Small intestine (tissue), 7 donors: ENCODE results near the gene NDUFS5. TPM values are rescaled to one million over a fixed set of nuclear protein-coding genes. Genes with fewer than 3 reads are reported as not detected.
A peak's percentile ranks its signal among the peaks of the same experiment; 100 is the strongest.

Experiments used
- DNase-seq, 2 donors: peaks; one replicate each; pipeline versions ENCODE4 v3.0.0 to v3.0.0-alpha.2; 2013
- FAIRE-seq: peaks from 2 replicates; lab custom pipeline; 2012; peaks lifted over from hg19 to GRCh38; lab: Jason Lieb, UNC
- H3K27ac ChIP-seq, 3 donors: one replicate each; pipeline ENCODE4 v1.5.1; 2013; ENCODE audit warnings: low read length in 2 of 3, mild to moderate bottlenecking in 2 of 3, control low read depth in 1 of 3, inconsistent platforms in 1 of 3, low read depth in 1 of 3, moderate library complexity in 1 of 3
- H3K27me3 ChIP-seq, 3 donors: one replicate each; pipeline ENCODE4 v1.6.1; 2013; ENCODE audit warnings: low read length in 3 of 3, inconsistent platforms in 1 of 3; ENCODE audit not compliant: control insufficient read depth in 3 of 3, insufficient read depth in 3 of 3
- H3K36me3 ChIP-seq, 3 donors: one replicate each; pipeline ENCODE4 v1.6.1; 2013; ENCODE audit warnings: low read length in 3 of 3, inconsistent platforms in 1 of 3, low read depth in 1 of 3, mild to moderate bottlenecking in 1 of 3, moderate library complexity in 1 of 3; ENCODE audit not compliant: control insufficient read depth in 3 of 3, insufficient read depth in 2 of 3
- H3K4me1 ChIP-seq, 3 donors: one replicate each; pipeline ENCODE4 v1.6.1; 2013; ENCODE audit warnings: low read length in 2 of 3, inconsistent platforms in 1 of 3, low read depth in 1 of 3, mild to moderate bottlenecking in 1 of 3, moderate library complexity in 1 of 3; ENCODE audit not compliant: control insufficient read depth in 3 of 3, insufficient read depth in 2 of 3
- H3K4me3 ChIP-seq, 3 donors: one replicate each; pipeline ENCODE4 v1.5.1; 2013; ENCODE audit warnings: low read length in 3 of 3, control low read depth in 1 of 3, inconsistent platforms in 1 of 3, low read depth in 1 of 3, mild to moderate bottlenecking in 1 of 3, moderate library complexity in 1 of 3
- H3K9me3 ChIP-seq, 2 donors: one replicate each; pipeline ENCODE4 v1.6.1; 2013; ENCODE audit warnings: low read depth in 1 of 2, low read length in 1 of 2; ENCODE audit not compliant: control insufficient read depth in 2 of 2, insufficient read depth in 1 of 2
- WGBS, 3 donors: extraction: QIAGEN DNeasy Blood & Tissue Kit; methylation state at CpG; one replicate each; pipeline ENCODE4 v1.1.7; 2013; 5-methylcytosine and 5-hydroxymethylcytosine counted together
- polyA plus RNA-seq, 4 donors: library from polyadenylated mRNA; stranded (reverse) in 3 of 4; unstranded in 1 of 4; fragments of 200-250 nt in 3 of 4; fragments of 120-200 nt in 1 of 4; gene quantifications; one replicate each; pipeline versions ENCODE4 v1.2.1 to v1.2.3, GENCODE V29; 2013
- donor health status: healthy with polysubstance abuse.
- donor health status: control.
- donor health status: control.
- donor health status: Bipolar disorder and iron deficiency.
- donor health status: healthy.

Gene NDUFS5
- polyA plus RNA-seq, 4 donors, result 228 to 696 (median 523) TPM

GRCh38 chr1:38990738-38991637, 35.2 kb upstream of the NDUFS5 start, which contains the start of gene AKIRIN1:
Gene AKIRIN1, plus strand, starts transcription at chr1:38991276. Its CDS starts 105 bp downstream, at chr1:38991381.
- 1% methylated on average over 40 to 76 of the region's 76 CpGs for WGBS, 3 donors
- DNase-seq (peak; percentile 92 to 98), FAIRE-seq (no peak)
- H3K27me3 ChIP-seq, result no peaks in the 10 kb centered on the region
- H3K36me3 ChIP-seq, result peaks cover 0 to 19% (median 0%) of the 10 kb centered on the region in 3 donors
- H3K9me3 ChIP-seq, result no peaks in the 10 kb centered on the region
- H3K4me1 ChIP-seq, result peaks cover 2 to 12% (median 5%) of the 10 kb centered on the region in 3 donors
- peak within 1 kb of the TSS; percentile 84 to 85 (median 85) for H3K27ac ChIP-seq
- H3K4me3 ChIP-seq, result peak within 1 kb of the TSS; percentile 95 to 100 (median 96)

GRCh38 chr1:38991638-38992411, 34.3 kb upstream of the NDUFS5 start:
- H3K9me3 ChIP-seq, result no peaks in the 10 kb centered on the region
- H3K4me1 ChIP-seq, result peaks cover 2 to 7% (median 5%) of the 10 kb centered on the region in 3 donors
- H3K36me3 ChIP-seq, result peaks cover 0 to 25% (median 0%) of the 10 kb centered on the region in 3 donors
- DNase-seq, result peak; percentile 40 to 59
- peak overlapping the region; percentile 95 to 100 (median 96) for H3K4me3 ChIP-seq
- H3K27ac ChIP-seq, result peak overlapping the region; percentile 84 to 85 (median 85)
- 0 to 1% (median 1%) methylated on average over 29 to 30 of the region's 30 CpGs for WGBS, 3 donors
- no peaks in the 10 kb centered on the region for H3K27me3 ChIP-seq
- FAIRE-seq, result no peak

- DNase-seq, result peak; percentile 22 to 38
- Histone ChIP-seq H3K27me3 (no peaks in the 10 kb centered on the region), H3K4me3 (peak overlapping the region; percentile 95 to 100 (median 96)), H3K36me3 (peaks cover 0 to 25% (median 0%) of the 10 kb centered on the region in 3 donors), H3K9me3 (no peaks in the 10 kb centered on the region), H3K4me1 (peaks cover 2 to 7% (median 5%) of the 10 kb centered on the region in 3 donors), H3K27ac (peak overlapping the region in 2 of 3 donors; percentile 9 to 84)
- no peak for FAIRE-seq
- WGBS, 3 donors, result 15 to 21% (median 16%) methylated on average over 11 of the region's 11 CpGs
These were observed 33.6 kb upstream of the NDUFS5 start for GRCh38 chr1:38992412-38993111.

- Histone ChIP-seq H3K4me1 (peaks cover 2 to 7% (median 5%) of the 10 kb centered on the region in 3 donors), H3K4me3 (no peak overlapping the region), H3K36me3 (peaks cover 2 to 25% (median 3%) of the 10 kb centered on the region in 3 donors), H3K27ac (no peak overlapping the region), H3K9me3 (no peaks in the 10 kb centered on the region), H3K27me3 (no peaks in the 10 kb centered on the region)
- DNase-seq (no peak), FAIRE-seq (no peak)
- 89 to 96% (median 92%) methylated on average over 5 of the region's 5 CpGs for WGBS, 3 donors
These were observed 32.0 kb upstream of the NDUFS5 start for GRCh38 chr1:38994196-38994595.

GRCh38 chr1:38997034-38997900, 28.9 kb upstream of the NDUFS5 start:
- WGBS, 3 donors, result 48 to 79% (median 65%) methylated on average over 4 of the region's 4 CpGs
- Histone ChIP-seq H3K36me3 (peaks cover 8 to 44% (median 16%) of the 10 kb centered on the region in 3 donors), H3K27ac (peak overlapping the region in 1 of 3 donors; percentile 32), H3K27me3 (no peaks in the 10 kb centered on the region), H3K4me1 (peaks cover 0 to 2% (median 0%) of the 10 kb centered on the region in 3 donors), H3K9me3 (no peaks in the 10 kb centered on the region), H3K4me3 (no peak overlapping the region)
- FAIRE-seq (no peak), DNase-seq (no peak)

GRCh38 chr1:38997901-38998190, 28.3 kb upstream of the NDUFS5 start:
- WGBS, 3 donors, result 48 to 71% (median 55%) methylated on average over 3 of the region's 3 CpGs
- no peak overlapping the region for H3K27ac ChIP-seq
- FAIRE-seq (no peak), DNase-seq (no peak)
- H3K36me3 ChIP-seq, result peaks cover 9 to 45% (median 18%) of the 10 kb centered on the region in 3 donors
- H3K27me3 ChIP-seq, result no peaks in the 10 kb centered on the region
- H3K9me3 ChIP-seq, result no peaks in the 10 kb centered on the region
- H3K4me3 ChIP-seq, result no peak overlapping the region
- peaks cover 0 to under 1% (median 0%) of the 10 kb centered on the region in 3 donors for H3K4me1 ChIP-seq

GRCh38 chr1:39001516-39002421, 24.4 kb upstream of the NDUFS5 start:
- DNase-seq, result no peak
- no peak overlapping the region for H3K4me3 ChIP-seq
- 84 to 96% (median 96%) methylated on average over 5 of the region's 5 CpGs for WGBS, 3 donors
- peaks cover 27 to 34% (median 29%) of the 10 kb centered on the region in 3 donors for H3K36me3 ChIP-seq
- no peaks in the 10 kb centered on the region for H3K9me3 ChIP-seq
- no peaks in the 10 kb centered on the region for H3K4me1 ChIP-seq
- no peaks in the 10 kb centered on the region for H3K27me3 ChIP-seq
- no peak overlapping the region for H3K27ac ChIP-seq
- no peak for FAIRE-seq
